Endothelial cell of umbilical vein (primary cell): ENCODE data around the gene ATAD5. TPM values are rescaled to one million over a fixed set of nuclear protein-coding genes. Genes with fewer than 3 reads are reported as not detected.

Experiments used
- BruUV-seq: library from RNA; stranded (reverse); fragments of 400-500 nt; replicated peaks from 2 replicates; lab custom pipeline; 2021; lab: Mats Ljungman, UMichigan
- CTCF ChIA-PET: fragments of 300-600, 350-600 bp; sonication (Branson Sonifier 250); formaldehyde crosslinking; loops from one replicate; lab custom pipeline; 2021; ENCODE audit warnings: antibody characterized with exemption, inconsistent platforms; lab: Charles Lee
- POLR2A ChIA-PET: fragments of 300-600, 350-600 bp; sonication (Branson Sonifier 250); formaldehyde crosslinking; loops from one replicate; lab custom pipeline; 2021; ENCODE audit warnings: antibody characterized with exemption, inconsistent platforms; lab: Charles Lee
- DNase-seq: peaks from one replicate; pipeline ENCODE4 v3.0.0-alpha.2; 2011; ENCODE audit warnings: low read depth, low spot score
- FAIRE-seq: peaks from 2 replicates; lab custom pipeline; 2011; peaks lifted over from hg19 to GRCh38; lab: Jason Lieb, UNC
- H2AFZ ChIP-seq: 2 replicates; pipeline ENCODE4 v1.6.0; 2012; ENCODE audit warnings: low read depth, low read length, control low read depth, inconsistent platforms
- H3K27ac ChIP-seq: 2 replicates; pipeline ENCODE4 v1.5.1; 2011; ENCODE audit warnings: low read depth, mild to moderate bottlenecking, control low read depth, low read length, moderate library complexity; ENCODE audit not compliant: insufficient read depth
- H3K27me3 ChIP-seq, 2 experiments: 2 replicates each; pipeline versions ENCODE4 v1.6.0 to v1.6.1; 2011; ENCODE audit warnings: low read length in 2 of 2, mixed read lengths in 1 of 2; ENCODE audit not compliant: control insufficient read depth in 2 of 2, insufficient read depth in 2 of 2
- H3K36me3 ChIP-seq, 2 experiments: 2 replicates in 1 of 2; 3 replicates in 1 of 2; pipeline ENCODE4 v1.5.1; 2011; ENCODE audit warnings: low read length in 2 of 2, mild to moderate bottlenecking in 1 of 2, moderate library complexity in 1 of 2; ENCODE audit not compliant: control insufficient read depth in 2 of 2, insufficient read depth in 2 of 2; ENCODE audit errors: extremely low read depth in 1 of 2
- H3K4me1 ChIP-seq: 3 replicates; pipeline ENCODE4 v1.5.1; 2011; ENCODE audit warnings: mild to moderate bottlenecking, low read length; ENCODE audit not compliant: control insufficient read depth, insufficient read depth; ENCODE audit errors: extremely low read depth
- H3K4me2 ChIP-seq: 2 replicates; pipeline ENCODE4 v1.6.1; 2011; ENCODE audit warnings: low read length, control low read depth, mixed read lengths; ENCODE audit not compliant: insufficient read depth
- H3K4me3 ChIP-seq, 3 experiments: fragments of 200-600 bp in 1 of 3; sonication (generic), shearing (Covaris generic) in 1 of 3; replicated peaks in 1 of 3; 2 replicates each; pipeline ENCODE4 v1.5.1; 2011 to 2016; ENCODE audit warnings: control low read depth in 3 of 3, low read length in 3 of 3, mild to moderate bottlenecking in 2 of 3, inconsistent platforms in 1 of 3, low read depth in 1 of 3, moderate library complexity in 1 of 3; ENCODE audit not compliant: insufficient read depth in 1 of 3
- H3K79me2 ChIP-seq: 2 replicates; pipeline ENCODE4 v1.6.0; 2012; ENCODE audit warnings: low read length, inconsistent platforms; ENCODE audit not compliant: control insufficient read depth, insufficient read depth
- H3K9ac ChIP-seq: replicated peaks from 2 replicates; pipeline ENCODE3; 2011; ENCODE audit warnings: low read length, control low read depth; ENCODE audit not compliant: insufficient read depth; ENCODE audit errors: extremely low read depth
- H3K9me1 ChIP-seq: replicated peaks from 3 replicates; pipeline ENCODE4 v1.6.0; 2011; ENCODE audit warnings: mild to moderate bottlenecking, low read length; ENCODE audit not compliant: control insufficient read depth, insufficient read depth; ENCODE audit errors: extremely low read depth
- H3K9me3 ChIP-seq: replicated peaks from 2 replicates; pipeline ENCODE4 v1.5.1; 2012; ENCODE audit warnings: low read length, inconsistent platforms; ENCODE audit not compliant: control insufficient read depth, insufficient read depth
- H4K20me1 ChIP-seq: replicated peaks from 2 replicates; pipeline ENCODE3; 2011; ENCODE audit warnings: mild to moderate bottlenecking, low read length; ENCODE audit not compliant: control insufficient read depth, insufficient read depth; ENCODE audit errors: extremely low read depth
- CTCF ChIP-seq, 2 donors: IDR thresholded peaks; 1 replicate in 1 of 2; 2 replicates in 1 of 2; pipeline ENCODE4 v1.5.1; 2011; ENCODE audit warnings: low read length in 2 of 2, mild to moderate bottlenecking in 2 of 2, moderate library complexity in 2 of 2, control low read depth in 1 of 2, inconsistent platforms in 1 of 2, low read depth in 1 of 2; ENCODE audit not compliant: insufficient read depth in 1 of 2; ENCODE audit errors: extremely low read depth in 1 of 2
- EZH2 ChIP-seq: IDR thresholded peaks from 2 replicates; pipeline ENCODE4 v1.6.1; 2012; ENCODE audit warnings: borderline replicate concordance, low read depth, mild to moderate bottlenecking, moderate library complexity, low read length, inconsistent platforms; ENCODE audit not compliant: severe bottlenecking
- FOS ChIP-seq: IDR thresholded peaks from 2 replicates; pipeline ENCODE4 v1.6.1; 2011; ENCODE audit warnings: mild to moderate bottlenecking, low read length, moderate library complexity, borderline replicate concordance; ENCODE audit not compliant: insufficient read depth
- GATA2 ChIP-seq: IDR thresholded peaks from 2 replicates; pipeline ENCODE4 v1.7.0; 2011; ENCODE audit warnings: low read depth, mild to moderate bottlenecking, moderate library complexity, mixed read lengths, low read length; ENCODE audit not compliant: insufficient read length, insufficient read depth
- JUN ChIP-seq: IDR thresholded peaks from 2 replicates; pipeline ENCODE4 v1.6.1; 2011; ENCODE audit warnings: borderline replicate concordance, low read depth; ENCODE audit not compliant: insufficient read length, insufficient read depth
- MAX ChIP-seq: IDR thresholded peaks from 2 replicates; pipeline ENCODE4 v1.6.1; 2011; ENCODE audit not compliant: insufficient read depth, insufficient read length
- MYC ChIP-seq: IDR thresholded peaks from one replicate; pipeline ENCODE4 v1.6.1; 2011; ENCODE audit warnings: mild to moderate bottlenecking, low read depth, low read length
- POLR2A ChIP-seq: IDR thresholded peaks from 2 replicates; pipeline ENCODE4 v1.6.1; 2012; ENCODE audit warnings: low read depth, mild to moderate bottlenecking, control low read depth, low read length
- POLR2AphosphoS5 ChIP-seq: IDR thresholded peaks from 2 replicates; pipeline ENCODE4 v1.6.1; 2012; ENCODE audit warnings: low read depth, mild to moderate bottlenecking, control low read depth, low read length, moderate library complexity; ENCODE audit not compliant: insufficient read depth
- dilution Hi-C: fragments of 300-500 bp; cut with MboI; formaldehyde crosslinking; loops from one replicate; pipeline ENCODE4 v1.15.0; 2019; ENCODE audit warnings: low sequenced_read_pairs; ENCODE audit not compliant: extremely low pct_ligation_motif_present
- intact Hi-C: fragments of 100-400 bp; cut with micrococcal nuclease; formaldehyde crosslinking; loops from one replicate; pipeline ENCODE4 v1.10.0; 2022
- polyA plus RNA-seq, 4 experiments: library from polyadenylated mRNA; depleted of rRNA in 3 of 4; stranded (reverse) in 3 of 4; unstranded in 1 of 4; fragments of >200 nt; gene quantifications; 2 replicates each; pipeline versions ENCODE4 v1.2.1 to v1.2.3, GENCODE V29; 2011 to 2012; ENCODE audit warnings: missing spikeins in 1 of 4
- total RNA-seq: library from RNA; stranded (reverse); gene quantifications from 2 replicates; pipeline ENCODE4 v1.2.3, GENCODE V29; 2021

Gene ATAD5
- total and polyA plus RNA-seq, 2 donors (not counting 3 experiments of a cell fraction or from before 2014, with no cell fraction given) = 0.80 to 9.4 TPM

DNA sequence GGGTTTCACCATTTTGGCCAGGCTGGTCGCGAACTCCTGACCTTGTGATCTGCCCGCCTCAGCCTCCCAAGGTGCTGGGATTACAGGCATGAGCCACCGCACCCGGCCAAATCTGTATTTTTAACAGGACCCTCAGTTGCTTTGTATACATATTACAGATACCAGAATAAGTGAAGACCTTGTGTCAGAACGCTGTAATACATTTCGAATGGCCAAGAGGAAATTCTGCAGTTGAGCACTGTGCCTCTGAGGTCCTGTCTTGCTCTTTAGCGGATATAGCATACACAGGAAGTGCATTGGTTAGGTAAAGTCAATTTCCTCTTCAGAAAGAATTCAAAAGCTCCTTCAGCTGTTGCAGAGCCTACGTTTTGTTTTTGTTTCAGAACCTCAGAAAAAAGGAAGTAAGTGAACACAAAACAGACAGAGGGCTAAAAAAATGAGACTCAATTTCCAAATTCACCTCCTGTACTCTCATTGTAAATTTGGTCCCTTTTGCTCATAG is 22.9 kb upstream of the ATAD5 start:
- intact Hi-C loops = no loop called here
- DNase-seq (peak; percentile 62), FAIRE-seq (peak; percentile 94)
- Histone ChIP-seq H2AFZ (peak overlapping the region; percentile 62), H3K4me1 (peaks cover 8% of the 10 kb centered on the region), H3K9ac (no peak overlapping the region), H3K36me3 (no peaks in the 10 kb centered on the region), H3K79me2 (peaks cover 29% of the 10 kb centered on the region), H3K9me1 (no peaks in the 10 kb centered on the region), H3K27ac (no peak overlapping the region), H3K4me2 (peak overlapping the region; percentile 68), H4K20me1 (no peaks in the 10 kb centered on the region), H3K27me3 (no peaks in the 10 kb centered on the region), H3K9me3 (no peaks in the 10 kb centered on the region), H3K4me3 (peak overlapping the region in 1 of 3 experiments; percentile 40)
- POLR2A ChIA-PET = no interaction called here
- dilution Hi-C loops = no loop called here
- CTCF ChIA-PET = no interaction called here
- no TSS peak for BruUV-seq
- no peak for TF ChIP-seq GATA2
- no peak for TF ChIP-seq POLR2A
- no peak for TF ChIP-seq MAX
- TF ChIP-seq CTCF (IDR thresholded peaks at IDR 0.05; ENCODE audit: extremely low read depth in 1 of 2, insufficient read depth in 1 of 2, low read depth in 1 of 2, low read length in 2 of 2) = no peak
- no peak for TF ChIP-seq EZH2
- TF ChIP-seq JUN = no peak
- TF ChIP-seq FOS = no peak
- TF ChIP-seq MYC = no peak
- TF ChIP-seq POLR2AphosphoS5 = no peak
